NCI-H748 (cell line): ENCODE data around the gene EXOC6B.
A peak's percentile ranks its signal among the peaks of the same experiment; 100 is the strongest.

Source experiments
- DNase-seq: peaks from one replicate; lab custom pipeline; 2025; ENCODE audit not compliant: unreplicated experiment; lab: John Stamatoyannopoulos, UW

Gene EXOC6B

DNA sequence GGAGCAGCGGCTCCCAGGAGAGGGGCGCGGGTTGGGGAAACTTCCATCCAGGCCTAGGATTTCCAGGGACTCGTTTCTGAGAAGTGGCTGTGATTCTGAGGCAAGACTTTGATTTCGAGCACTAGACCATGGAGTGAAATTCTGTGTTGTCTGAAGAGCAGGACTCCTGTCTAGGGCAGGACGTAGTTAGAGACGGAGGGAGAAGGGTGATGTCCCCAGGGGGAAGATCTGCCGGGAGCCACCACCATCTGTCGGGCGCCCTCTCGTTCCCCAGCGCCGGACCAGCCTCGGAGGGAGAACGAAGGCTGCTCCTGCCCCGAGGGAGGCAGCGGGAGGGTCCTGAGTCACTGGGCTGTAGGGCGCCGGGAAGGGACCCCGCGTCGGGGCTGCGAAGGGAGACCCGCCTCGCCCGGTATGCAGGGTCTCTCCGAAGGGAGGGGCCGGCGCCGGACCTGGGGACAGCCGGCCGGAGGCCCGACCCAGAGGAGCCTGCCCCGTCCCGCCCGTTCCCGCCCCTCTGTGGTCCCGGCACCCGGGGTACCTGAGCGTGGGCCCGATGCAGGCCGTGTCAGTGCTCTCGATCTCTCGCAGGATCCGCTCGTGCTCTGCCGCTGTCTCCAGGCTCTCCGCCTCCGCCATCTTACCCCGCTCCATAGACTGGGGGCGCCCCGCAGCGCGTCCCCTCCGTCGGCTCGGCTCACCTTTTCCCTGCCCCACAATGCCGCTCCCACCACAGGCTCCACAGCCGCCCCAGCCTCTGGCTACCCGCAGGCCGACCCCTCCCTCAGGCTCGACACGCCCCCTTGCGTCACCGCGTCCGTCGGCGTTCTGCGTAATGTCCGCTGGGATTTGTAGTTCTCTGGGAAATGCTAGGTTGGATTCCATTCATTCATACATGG lies at the start of gene EXOC6B:
Gene EXOC6B (minus strand): TSS at position 777 of the 899 bp plus-strand sequence.
- DNase-seq = peak; percentile 89

DNA sequence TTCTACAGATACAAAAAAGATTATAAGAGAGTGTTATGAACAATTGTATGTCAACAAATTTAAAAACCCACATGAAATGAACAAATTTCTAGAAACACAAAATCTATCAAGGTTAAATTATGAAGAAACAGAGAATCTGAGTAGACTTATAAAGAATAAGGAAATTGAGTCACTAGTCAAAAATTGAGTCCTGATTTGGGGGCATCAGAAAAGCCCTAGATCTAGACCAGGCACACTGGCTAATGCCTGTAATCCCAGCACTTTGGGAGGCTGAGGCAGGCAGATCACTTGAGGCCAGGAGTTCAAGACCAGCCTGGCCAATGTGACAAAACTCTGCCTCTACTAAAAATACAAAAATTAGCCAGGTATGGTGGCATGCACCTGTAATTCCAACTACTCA lies 46.0 kb upstream of the EXOC6B start:
- DNase-seq = no peak

DNA sequence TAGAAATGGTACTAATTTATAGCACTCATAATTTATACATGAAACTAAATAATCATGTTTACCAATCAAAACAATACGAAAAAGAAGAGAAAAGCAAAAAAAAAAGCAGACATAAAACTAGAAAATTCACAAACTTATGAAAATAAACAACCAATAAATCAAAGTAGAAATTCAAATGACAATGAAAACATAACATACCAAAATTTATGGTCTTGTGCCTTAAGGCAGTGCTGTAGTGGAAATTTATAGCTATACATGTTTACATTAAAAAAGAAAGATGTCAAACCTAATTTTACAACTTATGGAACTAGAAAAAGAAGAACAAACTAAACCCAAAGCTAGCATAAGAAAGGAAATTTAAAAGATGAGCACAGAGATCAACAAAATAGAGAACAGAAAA lies 45.2 kb upstream of the EXOC6B start:
- no peak for DNase-seq

DNA sequence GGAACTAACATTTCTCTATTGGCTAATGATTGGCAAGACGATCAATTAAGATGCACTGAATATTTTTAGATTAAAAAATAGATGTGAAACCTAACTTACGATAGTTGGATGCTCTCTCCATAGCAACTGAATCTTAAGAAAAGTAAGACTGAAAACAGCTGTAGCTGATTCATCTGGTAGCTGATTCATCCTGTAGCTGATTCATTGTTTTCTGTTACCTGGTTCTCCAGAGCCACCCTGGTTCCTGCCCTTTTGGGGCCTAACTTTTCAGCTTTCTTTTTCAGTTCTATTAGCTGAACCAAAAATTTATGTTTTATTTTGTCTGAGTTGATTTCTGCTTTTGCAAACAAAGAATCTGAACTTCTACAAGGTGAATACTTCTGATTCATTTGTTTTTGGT lies 38.7 kb upstream of the EXOC6B start:
- no peak for DNase-seq

DNA sequence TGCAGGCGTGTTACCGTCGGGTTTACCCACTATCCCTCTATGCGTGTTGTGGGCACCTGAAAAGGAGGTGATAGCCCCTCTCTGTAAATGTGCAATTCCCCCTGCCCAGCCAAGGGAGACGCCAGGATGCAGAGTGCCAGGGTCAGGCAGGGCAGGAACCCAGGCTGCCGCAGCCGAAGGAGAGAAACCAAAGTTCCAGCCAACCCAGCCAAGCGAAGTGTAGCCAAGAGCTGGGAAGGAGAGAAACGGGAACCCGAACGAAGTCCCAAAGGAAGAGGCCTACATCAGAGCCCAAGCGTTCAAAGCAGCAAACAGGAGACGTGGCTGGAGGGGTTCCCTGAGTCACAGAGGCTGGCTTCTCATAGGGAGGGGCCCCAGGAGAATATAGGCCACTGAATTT lies 37.2 kb upstream of the EXOC6B start:
- DNase-seq = no peak

DNA sequence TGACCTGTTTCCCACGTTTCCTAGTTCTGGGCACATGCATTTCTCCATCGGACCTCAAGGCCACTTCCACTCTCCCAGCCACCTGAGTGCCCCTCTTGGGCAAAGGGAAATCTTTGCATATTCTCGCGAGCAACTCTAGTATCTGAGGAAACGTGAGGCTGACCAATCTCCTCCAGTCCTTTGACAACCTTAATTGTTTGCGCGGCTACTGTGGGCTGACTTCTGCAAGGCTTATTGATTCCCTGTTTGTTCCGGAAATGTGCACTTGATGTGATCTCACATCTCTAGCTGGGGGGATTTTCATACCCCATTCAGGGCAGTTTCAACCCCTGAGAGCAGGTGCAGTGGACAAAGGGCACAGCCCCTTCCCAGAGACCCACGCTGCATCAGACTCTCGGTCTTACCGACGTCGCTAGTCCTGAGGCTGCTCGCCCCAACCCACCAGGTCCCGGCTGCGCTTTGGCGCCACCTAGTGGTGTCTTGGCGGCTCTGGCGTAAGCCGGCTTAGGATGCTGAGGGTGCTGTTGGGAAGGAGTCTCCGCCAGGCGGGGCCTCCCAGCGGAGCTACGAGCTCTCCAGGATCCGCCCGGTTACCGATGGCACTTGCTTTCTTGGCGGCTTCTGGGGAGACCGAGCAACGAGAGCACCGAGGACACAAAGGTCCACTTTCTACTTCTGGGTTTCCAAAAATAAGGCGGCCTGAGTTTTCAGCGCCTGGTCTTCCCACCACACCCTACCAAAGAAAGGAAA lies 36.6 kb upstream of the EXOC6B start:
- peak; percentile 84 for DNase-seq

DNA sequence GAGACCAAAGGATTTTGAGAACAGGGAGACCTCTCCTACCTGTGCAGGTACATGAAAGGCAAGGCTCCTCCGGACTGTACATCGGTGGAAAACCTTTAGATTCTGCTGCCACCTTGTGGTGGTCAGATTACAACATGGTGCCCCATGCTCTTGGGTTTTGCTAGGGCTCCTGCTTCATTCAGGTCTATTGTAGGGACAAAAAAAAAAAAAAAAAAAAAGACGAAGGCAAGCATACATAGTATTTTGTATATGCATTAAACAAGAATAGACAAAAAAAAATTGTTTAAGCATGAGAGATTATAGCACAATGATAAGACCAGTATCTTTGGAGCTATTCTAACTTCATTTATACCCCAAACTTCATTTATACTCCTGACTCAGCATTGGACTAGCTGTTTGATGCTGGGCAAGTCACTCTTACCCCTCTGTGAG lies 34.0 kb upstream of the EXOC6B start:
- peak; percentile 79 for DNase-seq

DNA sequence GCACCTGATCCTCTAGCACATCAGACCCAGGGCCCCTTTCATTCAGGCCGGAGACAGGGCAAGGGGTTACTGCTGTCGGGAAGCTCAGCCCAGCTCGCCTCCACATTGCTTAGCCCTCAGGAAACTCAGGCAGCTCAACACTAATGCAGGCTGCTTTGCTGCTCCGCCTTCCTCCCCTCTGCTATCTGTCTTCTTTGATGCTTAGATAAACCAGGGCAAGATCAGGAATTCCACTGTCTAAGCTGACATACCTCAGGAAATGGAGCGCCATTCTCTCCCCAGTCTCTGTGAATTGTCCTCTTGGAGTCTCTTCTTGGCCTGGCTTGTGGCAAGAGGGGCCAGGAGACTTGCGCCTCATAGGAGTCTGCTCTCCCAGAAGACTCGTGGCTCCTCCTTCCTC lies 25.5 kb upstream of the EXOC6B start:
- DNase-seq = no peak

DNA sequence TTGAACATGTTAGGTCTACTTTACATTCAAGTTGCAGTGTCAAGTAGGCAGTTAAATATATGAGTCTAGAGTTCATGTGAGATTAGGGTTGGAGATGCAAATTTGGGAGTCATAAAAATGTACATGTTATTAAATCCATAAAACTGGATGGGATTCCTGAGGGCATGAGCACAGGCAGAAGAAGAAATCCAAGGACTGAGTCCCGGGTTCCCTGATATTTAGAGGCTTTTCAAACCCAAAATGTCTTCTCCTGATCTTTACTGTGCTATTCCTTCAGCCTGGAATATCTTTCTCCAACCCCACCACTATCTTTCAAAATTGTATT lies 23.3 kb upstream of the EXOC6B start:
- DNase-seq = no peak

DNA sequence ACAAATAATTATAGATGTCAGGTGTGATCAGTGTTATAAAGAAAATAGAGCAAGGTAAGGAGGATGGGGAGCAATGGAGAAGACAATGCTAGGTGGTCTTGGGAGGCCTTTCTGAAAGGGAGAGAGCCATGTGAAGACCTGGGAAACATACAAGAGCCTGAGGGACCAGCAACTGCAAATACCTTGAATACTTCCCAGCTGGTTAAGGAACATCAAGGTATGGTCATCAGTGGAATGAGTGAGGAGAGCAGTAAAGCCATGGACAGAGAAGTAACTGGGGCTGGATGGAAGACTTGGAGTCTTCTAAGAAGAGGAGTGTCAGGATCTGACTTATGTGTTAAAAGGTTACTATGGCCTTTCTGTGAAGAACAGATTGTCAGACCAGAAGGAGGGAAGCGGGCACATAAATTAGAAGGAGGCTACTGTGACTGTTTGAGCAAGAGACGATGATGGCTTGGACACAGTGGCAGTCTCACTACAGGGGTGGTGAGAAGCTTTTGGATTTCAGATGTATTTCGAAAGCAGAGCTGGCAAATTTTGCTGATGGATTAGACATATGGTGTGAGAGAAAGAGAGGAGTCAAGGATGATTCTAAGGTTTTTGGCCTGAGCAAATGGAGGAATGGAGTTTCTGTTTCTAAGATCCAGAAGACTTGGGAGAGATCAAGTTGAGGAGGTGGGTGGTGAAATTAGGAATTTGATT lies 22.8 kb upstream of the EXOC6B start:
- DNase-seq = no peak

DNA sequence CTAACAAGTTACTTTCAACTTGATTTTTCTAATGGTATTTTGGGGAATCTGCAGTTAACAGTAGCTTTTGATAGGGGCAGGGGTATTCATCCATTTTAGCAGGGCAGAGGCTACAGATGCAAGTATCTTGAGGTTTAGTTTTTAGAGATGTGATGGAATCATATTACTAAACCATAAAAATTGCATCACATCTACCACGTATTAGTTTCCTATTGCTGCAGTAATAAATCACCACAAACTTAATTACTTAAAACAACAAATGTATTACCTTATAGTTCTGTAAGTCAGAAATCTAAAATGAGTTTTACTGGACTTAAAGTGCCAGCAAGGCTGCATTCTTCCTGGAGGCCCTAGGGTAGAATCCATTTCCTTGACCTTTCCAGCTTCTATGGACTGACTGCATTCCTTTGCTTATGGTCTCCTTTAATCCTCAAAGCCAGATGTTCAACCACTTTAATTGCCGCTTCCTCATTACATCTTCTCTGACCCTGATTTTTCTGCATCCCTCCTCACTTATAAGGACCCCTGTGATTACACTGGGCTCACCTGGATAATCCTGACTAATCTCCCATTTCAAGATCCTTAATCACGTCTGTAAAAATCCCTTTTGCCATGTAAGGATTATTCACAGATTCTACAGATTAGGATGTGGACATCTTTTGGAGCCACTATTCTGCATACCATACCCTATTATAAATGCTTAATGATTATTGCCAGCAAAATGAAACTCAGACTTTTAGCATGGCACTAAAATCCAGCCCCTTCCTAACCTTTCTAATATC lies 21.9 kb upstream of the EXOC6B start:
- no peak for DNase-seq

DNA sequence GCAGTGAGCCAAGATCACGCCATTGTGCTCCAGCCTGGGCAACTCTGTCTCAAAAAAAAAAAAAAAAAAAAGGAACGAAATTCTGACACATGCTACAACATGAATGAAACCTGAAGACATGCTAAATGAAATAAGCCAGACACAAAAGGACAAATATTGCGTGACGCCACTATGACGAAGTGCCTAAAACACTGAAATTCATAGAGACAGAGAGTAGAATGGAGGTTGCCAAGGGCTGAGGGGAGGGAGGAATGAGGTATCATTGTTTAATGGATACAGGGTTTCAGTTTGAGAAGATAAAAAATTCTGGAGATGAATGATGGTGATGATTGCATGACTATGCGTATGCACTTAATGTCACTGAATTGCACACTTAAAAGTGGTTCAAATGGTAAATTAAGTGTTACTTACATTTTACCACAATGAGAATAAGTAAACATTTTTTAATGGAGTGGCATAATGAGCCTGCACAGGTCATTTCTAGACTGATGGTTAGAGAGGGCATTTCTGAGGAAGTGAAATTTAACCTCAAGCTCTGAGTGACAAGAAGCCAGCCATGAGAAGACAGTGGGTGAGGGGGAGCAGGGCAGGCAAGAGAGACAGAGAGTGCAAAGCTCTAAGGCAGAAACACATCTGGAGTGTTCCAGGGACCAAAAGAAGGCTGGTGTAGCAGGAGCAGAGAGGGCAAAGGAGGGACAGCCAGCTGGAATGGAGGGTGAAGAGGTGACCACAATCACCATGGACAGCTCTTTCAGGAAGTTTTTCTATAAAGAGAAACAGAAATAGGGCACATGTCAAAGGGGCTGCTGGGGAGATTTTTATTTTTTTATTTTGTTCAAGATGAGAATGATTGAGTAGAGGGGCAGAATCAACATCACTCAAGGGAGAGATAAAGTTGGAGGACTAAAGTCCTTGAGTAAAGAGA lies 20.6 kb upstream of the EXOC6B start:
- no peak for DNase-seq

DNA sequence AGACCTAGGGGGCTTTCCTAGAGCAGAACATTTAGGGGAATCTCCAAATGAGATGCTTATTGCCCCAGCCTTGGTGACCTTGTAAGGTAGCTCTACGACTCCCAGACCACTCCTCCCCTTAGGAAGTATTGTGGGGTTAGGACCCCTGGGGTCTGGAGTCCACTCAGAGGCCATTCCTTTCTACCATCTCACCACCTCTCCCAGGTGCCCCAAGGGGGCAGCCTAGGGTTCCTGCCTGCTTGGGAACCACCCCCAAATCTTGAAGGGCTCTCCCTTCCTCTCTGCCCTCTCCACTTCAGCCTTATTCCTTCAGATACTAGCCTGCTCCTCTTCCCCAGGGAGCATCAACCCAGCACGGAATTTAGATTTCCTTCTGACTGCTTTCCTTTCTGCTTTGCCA lies 17.5 kb upstream of the EXOC6B start:
- no peak for DNase-seq

DNA sequence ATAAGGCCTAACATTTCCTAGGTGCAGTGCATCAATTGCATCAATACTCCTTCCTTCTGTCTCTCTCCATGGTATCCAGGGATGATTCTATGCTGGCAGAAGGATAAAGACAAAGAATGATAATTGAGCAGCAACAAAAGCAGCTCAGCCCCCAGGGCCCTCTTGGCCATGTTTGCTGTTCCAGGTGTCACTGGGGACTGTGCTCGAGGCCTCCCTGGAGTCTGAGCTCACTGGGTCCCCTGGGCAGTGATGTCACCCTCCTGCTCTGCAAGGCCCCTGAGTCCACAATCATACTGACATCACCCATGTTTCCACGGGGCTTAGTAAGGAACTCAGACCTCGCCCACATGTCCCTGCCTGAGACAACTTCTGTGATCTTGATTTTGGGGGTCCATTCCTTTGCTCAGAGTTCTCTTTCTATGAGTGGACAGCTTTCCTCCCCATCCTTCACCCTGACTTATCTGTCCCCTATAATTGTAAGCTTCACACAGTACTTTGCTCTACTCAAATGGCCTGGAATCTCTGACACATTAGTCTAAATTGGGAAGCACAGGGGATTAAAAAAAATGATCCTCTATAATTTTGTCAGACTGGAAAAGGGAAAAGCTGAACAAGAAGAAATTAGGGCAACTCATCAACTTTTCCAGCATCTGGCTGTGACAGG lies 15.8 kb upstream of the EXOC6B start:
- DNase-seq = no peak

DNA sequence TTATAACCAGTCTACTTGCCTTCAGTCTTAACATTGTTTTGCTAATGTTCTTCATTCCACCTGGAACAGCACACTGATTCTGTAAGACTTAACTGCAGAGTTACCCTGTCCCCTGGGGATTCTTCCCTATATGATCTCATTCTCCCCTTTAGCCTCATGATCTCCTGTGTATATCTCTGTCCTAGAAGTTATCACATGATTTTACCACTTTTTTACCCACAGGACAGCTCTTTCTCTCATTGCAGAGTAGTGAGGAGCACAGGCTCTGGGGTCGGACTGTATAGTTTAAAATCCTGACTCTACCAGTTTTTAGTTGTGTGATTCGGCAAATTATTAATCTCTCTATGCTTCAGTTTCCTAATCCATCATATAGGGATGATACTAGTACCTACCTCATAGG lies 14.2 kb upstream of the EXOC6B start:
- DNase-seq = no peak

DNA sequence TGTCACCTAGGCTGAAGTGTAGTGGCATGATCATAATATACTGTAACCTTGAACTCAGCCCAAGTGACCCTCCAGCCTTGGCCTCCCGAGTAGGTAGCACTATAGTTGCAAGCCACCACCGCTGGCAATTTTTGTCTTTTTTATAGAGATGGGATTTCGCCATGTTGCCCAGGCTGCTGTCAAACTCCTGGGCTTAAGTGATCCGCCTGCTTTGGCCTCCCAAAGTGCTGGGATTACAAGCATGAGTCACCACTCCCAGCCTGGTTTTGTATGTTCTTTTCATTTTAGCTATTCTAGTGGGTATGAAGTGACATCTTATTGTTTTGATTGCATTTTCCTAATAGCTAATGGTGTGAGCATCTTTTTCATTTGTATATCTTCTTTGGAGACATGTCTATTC lies 11.3 kb upstream of the EXOC6B start:
- no peak for DNase-seq

DNA sequence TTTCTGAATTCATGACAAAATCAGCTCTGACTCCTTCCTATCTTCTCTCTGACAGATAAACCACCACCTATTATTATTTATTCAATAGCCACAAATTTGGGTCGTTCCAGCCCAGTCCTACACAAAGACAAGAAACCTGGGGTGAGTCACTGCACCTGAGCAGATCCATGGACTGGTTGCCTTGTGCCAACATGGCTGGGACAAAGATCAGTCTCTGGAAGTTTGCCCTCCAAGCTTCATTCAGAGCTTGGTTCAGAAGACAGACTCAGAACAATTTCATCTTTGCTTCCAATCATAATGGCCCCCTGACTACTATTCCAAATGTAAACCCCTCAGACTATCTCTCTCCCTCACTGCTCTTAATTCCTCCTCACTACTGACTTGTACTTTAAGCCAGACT lies 9.6 kb upstream of the EXOC6B start:
- no peak for DNase-seq

DNA sequence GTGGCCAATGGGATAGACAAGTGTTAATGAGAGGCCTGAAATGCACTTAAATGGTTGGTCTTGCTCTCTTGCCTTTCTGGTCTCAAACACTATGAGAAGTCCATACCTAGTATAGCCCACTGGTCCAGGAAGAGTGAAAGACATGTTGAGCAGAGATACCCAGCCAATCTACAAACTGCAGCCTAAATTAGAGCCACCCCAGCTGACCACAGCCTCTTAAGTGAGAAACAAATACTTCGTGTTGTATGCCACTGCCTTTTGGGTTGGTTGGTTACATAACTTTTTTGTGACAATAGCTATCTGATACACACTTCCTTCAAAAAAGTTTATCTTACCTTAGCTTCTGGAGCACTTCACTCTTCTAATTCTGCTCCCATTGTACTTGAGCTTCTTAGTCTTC lies 8.8 kb upstream of the EXOC6B start:
- DNase-seq = no peak

DNA sequence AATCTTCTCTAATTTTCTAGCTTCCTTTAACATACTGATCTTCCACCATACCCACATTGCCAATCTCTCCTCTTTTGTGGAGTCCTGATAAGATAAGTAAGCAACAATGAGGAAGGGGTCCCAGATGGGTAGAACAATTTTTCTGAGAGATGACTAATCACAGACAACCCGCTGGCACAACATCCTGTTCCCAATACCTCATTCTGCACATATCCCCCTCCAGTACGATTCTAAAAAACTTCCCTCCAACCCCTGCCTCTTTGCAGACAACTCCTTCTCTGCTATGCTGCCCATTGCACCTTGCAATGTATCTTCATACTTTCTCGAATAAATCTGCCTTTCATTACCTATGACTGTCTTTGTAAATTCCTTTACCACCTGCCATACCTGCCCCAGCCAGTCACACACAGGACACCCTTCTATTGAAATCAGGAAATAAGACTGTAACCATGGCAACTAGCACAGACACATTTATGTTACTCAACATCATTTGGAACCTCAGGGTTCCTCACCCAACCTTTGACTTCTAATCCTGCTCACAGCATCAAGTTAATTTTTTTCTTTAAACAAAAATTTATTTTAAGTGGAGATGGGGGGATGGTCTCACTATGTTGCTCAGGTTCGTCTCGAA lies 7.4 kb upstream of the EXOC6B start:
- peak; percentile 30 for DNase-seq
